HG03175 (cell line): Measurements from ENCODE around the gene ALDH1B1.
"Not testable (repeated sequence)": the region's sequence is repeated elsewhere in the genome, so short reads cannot be mapped to it uniquely, and the experiment has no call there.

ENCODE experiments used
- ATAC-seq: cut with Tn5 transposase; IDR thresholded peaks from one replicate; pipeline ENCODE4 v1.9.1; 2021; ENCODE audit warnings: mild to moderate bottlenecking, moderate library complexity; ENCODE audit not compliant: unreplicated experiment

Gene ALDH1B1

GRCh38 chr9:38385896-38386295, 6.6 kb upstream of the ALDH1B1 start:
- no peak for ATAC-seq

- ATAC-seq = no peak
Observed at GRCh38 chr9:38386319-38386895, 6.1 kb upstream of the ALDH1B1 start.

GRCh38 chr9:38387066-38387465, 5.4 kb upstream of the ALDH1B1 start:
- no peak for ATAC-seq

GRCh38 chr9:38387751-38388150, 4.8 kb upstream of the ALDH1B1 start:
- ATAC-seq = no peak

- ATAC-seq = no peak
Observed at GRCh38 chr9:38388283-38389223, 3.9 kb upstream of the ALDH1B1 start.

- ATAC-seq = no peak
Observed at GRCh38 chr9:38389313-38389712, 3.2 kb upstream of the ALDH1B1 start.

- ATAC-seq = no peak
Observed at GRCh38 chr9:38390442-38390841, 2.1 kb upstream of the ALDH1B1 start.

GRCh38 chr9:38390851-38391250, 1.7 kb upstream of the ALDH1B1 start:
- no peak for ATAC-seq

GRCh38 chr9:38391278-38392118, 1.0 kb upstream of the ALDH1B1 start:
- no peak for ATAC-seq

GRCh38 chr9:38393128-38393796, 760 bp downstream of the ALDH1B1 start:
- no peak for ATAC-seq

- ATAC-seq = no peak
Observed at GRCh38 chr9:38394416-38394815, 1.9 kb downstream of the ALDH1B1 start.

- ATAC-seq = no peak
Observed at GRCh38 chr9:38395653-38396370, 3.3 kb downstream of the ALDH1B1 start.

GRCh38 chr9:38396371-38396671, 3.8 kb downstream of the ALDH1B1 start:
- ATAC-seq = no peak

- ATAC-seq = not testable (repeated sequence)
Observed at GRCh38 chr9:38399191-38399590, 6.7 kb downstream of the ALDH1B1 start.

GRCh38 chr9:38401994-38402393, 9.5 kb downstream of the ALDH1B1 start:
- no peak for ATAC-seq

GRCh38 chr9:38404314-38404713, 11.8 kb downstream of the ALDH1B1 start:
- ATAC-seq = no peak

GRCh38 chr9:38405785-38406184, 13.3 kb downstream of the ALDH1B1 start:
- no peak for ATAC-seq

GRCh38 chr9:38406476-38407186, 14.1 kb downstream of the ALDH1B1 start:
- no peak for ATAC-seq

- ATAC-seq = no peak
Observed at GRCh38 chr9:38408719-38409118, 16.2 kb downstream of the ALDH1B1 start.

GRCh38 chr9:38412751-38413150, 20.2 kb downstream of the ALDH1B1 start:
- no peak for ATAC-seq
